Measurements from ENCODE around the gene CYTIP. TPM values are rescaled to one million over a fixed set of nuclear protein-coding genes. Genes with fewer than 3 reads are reported as not detected.

Gene CYTIP
- total RNA-seq, 1 donor from 2014 or later: 0.54 TPM

DNA sequence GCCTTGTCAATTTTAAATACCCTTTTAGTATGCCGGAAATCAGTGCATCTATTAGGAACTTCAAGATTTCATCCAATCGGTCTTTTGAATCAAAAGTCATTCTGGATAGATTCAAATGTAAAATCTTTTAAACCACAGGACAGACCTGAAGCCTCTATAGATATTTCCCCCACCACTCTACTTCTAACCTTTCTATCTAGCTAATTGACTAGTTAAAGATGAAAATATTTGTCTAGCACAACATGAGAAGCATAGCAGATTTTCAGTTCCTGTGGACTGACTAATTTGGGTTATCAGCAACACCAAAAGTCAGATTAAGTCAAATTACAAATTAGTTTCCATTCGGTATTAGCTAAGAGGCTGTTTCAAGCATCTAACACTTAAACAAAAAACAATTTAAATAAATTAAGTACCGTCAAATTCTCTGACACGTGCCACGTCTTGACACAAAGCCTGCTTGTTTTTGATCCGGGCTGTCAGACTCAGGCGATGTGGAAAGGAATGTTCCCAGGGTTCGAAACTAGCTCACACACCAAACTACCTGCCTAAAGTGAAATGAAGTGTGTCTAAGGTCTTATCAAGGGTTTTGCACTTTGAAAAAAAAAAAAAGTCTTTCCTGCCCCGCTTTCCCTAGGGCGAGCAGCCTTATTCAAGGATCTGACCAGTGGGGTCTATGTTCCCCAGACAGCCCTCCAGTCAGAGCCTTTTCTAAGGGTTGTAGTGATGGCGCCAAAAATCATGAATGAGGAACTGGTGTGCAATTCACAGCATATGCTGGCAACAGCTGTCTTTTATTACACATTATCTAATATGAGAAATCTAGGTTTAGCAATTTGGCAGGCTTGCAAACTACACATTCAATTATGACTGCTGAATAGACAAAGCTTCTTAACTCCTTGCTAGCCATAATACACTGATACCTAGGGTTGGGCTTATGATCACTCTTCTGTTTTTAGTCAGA is 4.7 kb downstream of the CYTIP start:
- no peak for DNase-seq (ENCODE audit: low spot score)
- H3K27ac ChIP-seq: no peak overlapping the region

DNA sequence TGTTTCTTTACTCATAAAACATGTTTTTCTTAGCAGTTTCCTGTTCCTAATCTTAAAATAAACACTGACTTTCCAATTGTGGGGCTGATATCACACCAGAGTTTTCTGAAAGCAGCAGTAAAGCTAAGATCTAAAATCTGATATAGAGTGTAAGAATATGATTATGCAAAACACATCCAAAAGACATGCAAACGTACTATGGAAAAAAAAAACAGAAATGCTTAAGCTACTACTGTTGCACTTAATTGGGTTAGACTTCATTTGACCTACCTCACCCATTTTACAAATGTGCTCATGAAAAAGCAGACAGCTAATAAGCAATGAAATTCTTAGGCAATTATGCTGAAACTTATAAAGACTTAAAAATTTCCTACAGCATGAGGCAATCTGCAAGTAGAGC is 10.5 kb downstream of the CYTIP start:
- no peaks in the 10 kb centered on the region for H3K36me3 ChIP-seq
- no peaks in the 10 kb centered on the region for H3K79me2 ChIP-seq (ENCODE audit: low read depth)
- H3K9me3 ChIP-seq (ENCODE audit: low read depth): no peaks in the 10 kb centered on the region
- H3F3A ChIP-seq (ENCODE audit: low read depth): no peaks in the 10 kb centered on the region
- peaks cover 9% of the 10 kb centered on the region for H3K4me1 Mint-ChIP-seq
- peaks cover 2% of the 10 kb centered on the region for H3K27me3 Mint-ChIP-seq (ENCODE audit: insufficient read depth, low read depth)
- no peaks in the 10 kb centered on the region for H3K4me1 ChIP-seq
- no peaks in the 10 kb centered on the region for H3K36me3 Mint-ChIP-seq
- H3K9ac ChIP-seq: no peak overlapping the region
- H3K9me3 Mint-ChIP-seq: peaks cover 4% of the 10 kb centered on the region
- no peak overlapping the region for H3K27ac ChIP-seq
- H3K4me3 Mint-ChIP-seq: no peak overlapping the region
- H3K27me3 ChIP-seq: no peaks in the 10 kb centered on the region
- DNase-seq (ENCODE audit: low spot score): no peak
- TF ChIP-seq, protein P1, sequence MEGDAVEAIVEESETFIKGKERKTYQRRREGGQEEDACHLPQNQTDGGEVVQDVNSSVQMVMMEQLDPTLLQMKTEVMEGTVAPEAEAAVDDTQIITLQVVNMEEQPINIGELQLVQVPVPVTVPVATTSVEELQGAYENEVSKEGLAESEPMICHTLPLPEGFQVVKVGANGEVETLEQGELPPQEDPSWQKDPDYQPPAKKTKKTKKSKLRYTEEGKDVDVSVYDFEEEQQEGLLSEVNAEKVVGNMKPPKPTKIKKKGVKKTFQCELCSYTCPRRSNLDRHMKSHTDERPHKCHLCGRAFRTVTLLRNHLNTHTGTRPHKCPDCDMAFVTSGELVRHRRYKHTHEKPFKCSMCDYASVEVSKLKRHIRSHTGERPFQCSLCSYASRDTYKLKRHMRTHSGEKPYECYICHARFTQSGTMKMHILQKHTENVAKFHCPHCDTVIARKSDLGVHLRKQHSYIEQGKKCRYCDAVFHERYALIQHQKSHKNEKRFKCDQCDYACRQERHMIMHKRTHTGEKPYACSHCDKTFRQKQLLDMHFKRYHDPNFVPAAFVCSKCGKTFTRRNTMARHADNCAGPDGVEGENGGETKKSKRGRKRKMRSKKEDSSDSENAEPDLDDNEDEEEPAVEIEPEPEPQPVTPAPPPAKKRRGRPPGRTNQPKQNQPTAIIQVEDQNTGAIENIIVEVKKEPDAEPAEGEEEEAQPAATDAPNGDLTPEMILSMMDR (IDR thresholded peaks at IDR 0.05): no peak
- TF ChIP-seq EZH2 (IDR thresholded peaks at IDR 0.05) (no peak), EZH2phosphoT487 (IDR thresholded peaks at IDR 0.05) (no peak)
- no peak overlapping the region for H3K4me2 ChIP-seq
- H2AFZ ChIP-seq (replicated peaks): no peak overlapping the region
- H3K4me3 ChIP-seq: no peak overlapping the region
- H3K27ac Mint-ChIP-seq: no peak overlapping the region
- no peaks in the 10 kb centered on the region for H4K20me1 ChIP-seq (ENCODE audit: low read depth)

More for the DNA sequence above, 4.7 kb downstream of the CYTIP start:
- no peaks in the 10 kb centered on the region for H3F3A ChIP-seq (ENCODE audit: low read depth)
- H2AFZ ChIP-seq (replicated peaks): no peak overlapping the region
- H3K9ac ChIP-seq: no peak overlapping the region
- no peaks in the 10 kb centered on the region for H3K79me2 ChIP-seq (ENCODE audit: low read depth)
- H3K36me3 Mint-ChIP-seq: no peaks in the 10 kb centered on the region
- no peaks in the 10 kb centered on the region for H3K9me3 ChIP-seq (ENCODE audit: low read depth)
- H3K27me3 ChIP-seq: no peaks in the 10 kb centered on the region
- no peak for TF ChIP-seq EZH2phosphoT487 (IDR thresholded peaks at IDR 0.05)
- TF ChIP-seq EZH2 (IDR thresholded peaks at IDR 0.05): no peak
- TF ChIP-seq, protein P1 (IDR thresholded peaks at IDR 0.05): no peak
- H3K4me1 ChIP-seq: no peaks in the 10 kb centered on the region
- H3K4me2 ChIP-seq: no peak overlapping the region
- no peak overlapping the region for H3K27ac Mint-ChIP-seq
- H3K4me1 Mint-ChIP-seq: no peaks in the 10 kb centered on the region
- H3K36me3 ChIP-seq: no peaks in the 10 kb centered on the region
- no peak overlapping the region for H3K4me3 Mint-ChIP-seq
- no peaks in the 10 kb centered on the region for H4K20me1 ChIP-seq (ENCODE audit: low read depth)
- H3K27me3 Mint-ChIP-seq (ENCODE audit: insufficient read depth, low read depth): no peaks in the 10 kb centered on the region
- no peaks in the 10 kb centered on the region for H3K9me3 Mint-ChIP-seq
- no peak overlapping the region for H3K4me3 ChIP-seq

DNA sequence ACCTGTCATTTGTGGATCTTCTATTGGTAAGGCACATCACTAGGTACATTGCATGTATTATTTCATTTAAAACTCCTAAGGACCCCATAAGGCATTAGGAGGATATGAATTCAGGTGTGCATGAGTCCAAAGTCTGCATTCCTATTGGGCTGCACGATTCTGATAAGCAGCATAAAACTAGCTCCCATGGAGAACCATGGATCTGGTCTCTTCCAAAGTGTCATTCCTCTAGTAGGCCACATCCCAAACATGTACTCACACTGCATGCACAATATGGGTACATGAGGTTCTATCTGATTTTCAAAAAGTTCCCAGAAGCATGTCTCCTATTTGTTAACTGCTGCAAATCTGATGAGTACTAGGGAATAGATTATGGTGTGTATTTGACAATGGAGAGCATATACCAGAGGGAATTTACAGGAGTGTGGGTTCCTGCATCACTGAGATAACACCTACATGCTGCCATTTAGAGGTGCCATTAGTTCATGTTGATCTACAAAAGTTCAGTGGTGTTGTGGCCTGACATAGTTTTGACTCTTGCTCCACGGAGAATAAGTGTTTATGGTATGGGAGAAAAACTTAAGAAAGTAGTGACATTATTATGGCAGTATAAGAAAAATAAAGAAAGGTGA is 11.3 kb downstream of the CYTIP start:
- Histone ChIP-seq H3F3A (ENCODE audit: low read depth) (no peaks in the 10 kb centered on the region), H3K36me3 (no peaks in the 10 kb centered on the region), H3K27me3 (no peaks in the 10 kb centered on the region), H3K4me2 (no peak overlapping the region), H2AFZ (replicated peaks) (no peak overlapping the region), H3K4me1 (no peaks in the 10 kb centered on the region), H3K79me2 (ENCODE audit: low read depth) (no peaks in the 10 kb centered on the region), H3K9ac (no peak overlapping the region), H4K20me1 (ENCODE audit: low read depth) (no peaks in the 10 kb centered on the region), H3K27ac (no peak overlapping the region), H3K4me3 (no peak overlapping the region), H3K9me3 (ENCODE audit: low read depth) (no peaks in the 10 kb centered on the region)
- peaks cover 9% of the 10 kb centered on the region for H3K4me1 Mint-ChIP-seq
- H3K4me3 Mint-ChIP-seq: no peak overlapping the region
- TF ChIP-seq EZH2 (IDR thresholded peaks at IDR 0.05) (no peak), EZH2phosphoT487 (IDR thresholded peaks at IDR 0.05) (no peak)
- TF ChIP-seq, protein P1 (IDR thresholded peaks at IDR 0.05): no peak
- H3K27ac Mint-ChIP-seq: no peak overlapping the region
- no peak for DNase-seq (ENCODE audit: low spot score)
- H3K27me3 Mint-ChIP-seq (ENCODE audit: insufficient read depth, low read depth): peaks cover 2% of the 10 kb centered on the region
- H3K36me3 Mint-ChIP-seq: no peaks in the 10 kb centered on the region
- H3K9me3 Mint-ChIP-seq: peaks cover 4% of the 10 kb centered on the region
